HG03175 (cell line): ENCODE results near the gene CPEB4.

ENCODE experiments used
- ATAC-seq: cut with Tn5 transposase; IDR thresholded peaks from one replicate; pipeline ENCODE4 v1.9.1; 2021; ENCODE audit warnings: mild to moderate bottlenecking, moderate library complexity; ENCODE audit not compliant: unreplicated experiment

Gene CPEB4

DNA sequence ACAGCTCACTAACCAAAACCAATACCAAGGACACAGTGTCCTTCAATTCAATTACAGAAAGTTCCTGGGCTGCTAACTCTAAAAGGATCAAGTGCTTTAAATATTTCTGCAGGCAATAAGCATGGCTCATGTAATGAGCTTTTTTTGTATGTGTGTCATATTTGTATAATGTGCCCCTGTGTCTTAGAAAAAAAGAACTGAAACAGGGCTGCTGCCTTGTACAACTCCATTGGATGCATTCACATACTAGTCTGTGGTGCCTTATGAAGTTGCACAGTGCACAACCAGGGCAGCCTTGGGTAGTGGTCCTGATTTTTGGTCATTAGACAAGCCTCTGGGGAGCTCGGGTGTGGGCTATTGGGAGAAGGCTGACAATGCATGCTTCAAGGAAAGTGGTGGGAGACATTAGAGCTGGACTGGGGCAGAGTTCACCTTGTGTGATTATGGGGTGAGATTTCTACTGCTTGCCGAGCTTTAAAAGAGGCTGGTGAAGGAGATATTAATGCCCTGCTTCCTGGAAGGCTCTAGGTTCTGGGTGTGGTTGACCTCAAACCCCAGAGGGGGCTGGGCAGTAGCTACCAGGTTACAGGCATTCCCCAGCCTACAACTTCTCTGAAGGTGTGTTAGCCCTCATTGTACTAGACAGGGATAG is 3.6 kb upstream of the CPEB4 start:
- no peak for ATAC-seq

DNA sequence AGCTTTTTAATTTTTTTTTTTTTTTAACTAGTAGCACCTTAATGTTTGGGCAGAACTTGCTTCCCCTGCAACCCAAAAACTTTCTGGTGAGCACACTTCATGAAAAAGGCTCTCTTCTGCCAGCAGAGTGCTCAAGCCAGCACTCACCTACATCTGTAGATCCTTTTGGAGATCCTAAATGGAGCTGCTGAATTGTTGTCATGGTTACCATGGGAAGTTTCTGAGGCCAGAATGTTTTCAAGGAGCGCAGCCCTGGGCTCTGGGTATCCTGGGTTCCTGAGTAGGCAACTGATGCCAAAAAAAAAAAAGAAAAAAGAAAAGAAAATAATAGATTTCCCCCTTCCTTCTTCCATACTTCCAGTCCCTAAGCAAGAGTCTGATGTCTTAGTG is 3.1 kb upstream of the CPEB4 start:
- no peak for ATAC-seq

DNA sequence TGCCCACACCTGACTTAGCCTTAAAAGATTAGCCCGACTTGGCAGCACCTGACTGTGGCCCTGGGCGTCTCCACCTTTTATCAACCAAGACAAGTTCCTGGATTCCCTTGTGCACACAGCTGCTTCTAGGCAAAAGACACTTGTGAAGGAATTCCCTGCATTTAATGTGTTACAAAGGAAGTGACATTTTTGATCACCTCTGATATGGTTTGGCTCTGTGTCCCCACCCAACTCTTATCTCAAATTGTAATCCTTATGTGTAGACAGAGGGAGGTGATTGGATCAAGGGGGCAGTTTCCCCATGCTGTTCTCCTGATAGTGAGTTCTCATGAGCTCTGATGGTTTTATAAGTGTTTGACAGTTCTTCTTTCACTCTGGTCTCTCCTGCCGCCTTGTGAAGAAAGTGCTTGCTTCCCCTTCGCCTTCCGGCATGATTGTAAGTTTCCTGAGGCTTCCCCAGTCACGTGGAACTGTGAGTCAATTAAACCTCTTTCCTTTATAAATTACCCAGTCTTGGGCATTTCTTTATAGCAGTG is 2.6 kb upstream of the CPEB4 start:
- ATAC-seq = no peak

DNA sequence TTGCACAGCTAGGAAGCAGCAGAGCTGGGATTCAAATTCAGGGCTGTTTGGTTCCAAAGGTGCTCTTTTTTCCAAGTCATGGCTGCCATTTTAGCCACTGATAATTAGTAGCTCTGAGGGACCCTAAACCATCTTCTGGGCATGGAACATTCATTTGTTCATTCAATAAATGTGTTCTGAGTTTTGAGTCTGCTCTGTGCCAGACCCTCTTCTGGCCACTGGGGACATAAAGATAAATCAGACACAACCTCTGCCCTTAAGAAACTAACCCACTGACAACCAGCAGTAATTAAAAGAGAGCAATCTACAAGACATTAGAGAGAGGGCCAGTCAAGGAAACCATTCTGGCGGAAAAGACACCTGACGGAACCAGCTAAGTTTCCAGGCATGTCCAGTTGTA is 2.0 kb upstream of the CPEB4 start:
- no peak for ATAC-seq

DNA sequence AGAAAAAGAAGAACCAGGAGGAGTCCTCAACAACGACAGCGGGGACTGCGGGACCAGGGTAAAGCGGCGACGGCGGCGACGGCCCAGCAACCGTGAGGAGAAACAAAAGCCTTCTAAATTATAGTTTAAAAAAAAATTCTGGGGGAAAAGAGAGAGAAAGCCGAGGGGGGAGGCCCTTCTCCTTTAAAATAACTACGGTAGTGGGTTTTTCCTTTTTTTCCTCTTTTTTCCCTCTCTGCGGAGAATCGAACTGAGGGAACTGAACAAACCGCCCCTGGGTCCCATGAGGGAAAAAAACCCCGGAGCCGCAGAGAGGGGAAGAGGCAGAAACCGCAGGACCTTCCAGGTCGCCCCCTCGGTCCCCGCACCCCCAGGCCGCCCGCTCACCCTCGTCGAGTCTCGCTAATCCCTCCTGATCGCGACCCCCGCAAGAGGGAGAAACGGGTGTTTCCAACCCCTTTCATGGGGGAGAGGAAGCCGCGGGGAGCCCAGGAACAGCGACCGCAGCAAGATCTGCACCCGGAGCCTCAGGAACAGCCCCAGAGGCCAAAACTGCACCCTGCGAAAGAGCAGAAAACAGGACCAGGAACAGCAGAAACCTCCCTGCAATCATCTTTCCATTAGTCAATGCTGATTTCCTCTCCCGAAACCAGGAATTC is 453 bp downstream of the CPEB4 start:
- no peak for ATAC-seq

DNA sequence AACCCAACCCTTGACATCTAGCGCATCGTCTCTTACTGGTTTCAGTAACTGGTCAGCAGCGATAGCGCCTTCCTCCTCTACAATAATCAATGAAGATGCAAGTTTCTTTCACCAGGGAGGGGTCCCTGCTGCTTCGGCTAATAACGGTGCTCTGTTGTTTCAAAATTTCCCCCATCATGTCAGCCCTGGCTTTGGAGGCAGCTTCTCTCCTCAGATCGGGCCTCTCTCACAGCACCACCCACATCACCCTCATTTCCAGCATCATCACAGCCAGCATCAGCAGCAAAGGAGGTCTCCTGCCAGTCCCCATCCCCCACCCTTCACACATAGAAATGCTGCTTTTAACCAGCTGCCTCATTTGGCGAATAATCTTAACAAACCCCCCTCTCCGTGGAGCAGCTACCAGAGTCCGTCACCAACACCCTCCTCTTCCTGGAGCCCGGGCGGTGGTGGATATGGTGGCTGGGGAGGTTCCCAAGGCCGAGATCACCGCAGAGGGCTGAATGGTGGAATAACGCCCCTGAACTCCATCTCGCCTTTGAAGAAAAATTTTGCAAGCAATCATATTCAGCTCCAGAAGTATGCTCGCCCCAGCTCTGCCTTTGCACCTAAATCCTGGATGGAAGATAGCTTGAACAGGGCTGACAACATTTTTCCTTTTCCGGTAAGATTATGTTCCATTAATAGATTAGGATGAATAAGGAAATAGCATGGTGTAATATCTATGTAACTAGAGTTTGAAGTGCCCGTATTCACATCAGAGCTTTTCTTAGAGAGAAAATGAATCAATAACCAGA is 2.2 kb downstream of the CPEB4 start:
- ATAC-seq = no peak

DNA sequence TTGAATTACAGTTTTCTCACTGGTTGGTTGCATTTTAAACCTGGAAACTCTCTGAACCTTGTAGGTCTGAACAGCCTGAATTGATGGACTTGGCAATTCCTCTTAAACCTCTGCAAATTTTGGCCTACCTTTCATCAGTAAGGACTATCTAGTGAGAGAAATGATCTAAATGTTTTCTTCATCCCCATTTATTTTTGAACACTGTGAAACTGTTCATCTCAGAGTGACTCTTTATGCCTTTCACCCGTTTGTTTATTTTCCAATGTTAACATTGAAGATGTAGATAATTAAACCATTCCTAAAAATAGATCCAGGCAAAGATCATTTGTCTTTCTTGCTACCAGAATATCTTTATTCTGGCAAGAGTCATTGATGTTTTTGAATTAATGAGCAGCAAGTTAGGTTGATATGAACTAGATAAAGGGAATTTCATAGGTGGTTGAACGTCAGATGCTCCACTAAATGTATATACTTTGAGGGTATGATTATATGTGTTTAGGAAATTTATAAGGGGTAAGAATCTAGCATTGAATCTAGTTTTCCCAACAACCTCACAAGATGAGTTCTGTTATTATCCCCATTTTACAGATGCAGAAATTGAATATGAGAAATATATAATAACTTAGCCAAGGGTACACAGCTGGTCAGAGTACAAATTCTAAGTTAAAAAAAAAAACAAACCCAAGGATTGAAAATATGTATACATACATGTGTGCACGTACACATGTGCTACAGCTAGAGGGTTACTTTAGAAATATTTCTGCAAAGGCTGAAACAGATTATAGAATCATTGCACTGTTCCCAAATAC is 3.4 kb downstream of the CPEB4 start:
- no peak for ATAC-seq

DNA sequence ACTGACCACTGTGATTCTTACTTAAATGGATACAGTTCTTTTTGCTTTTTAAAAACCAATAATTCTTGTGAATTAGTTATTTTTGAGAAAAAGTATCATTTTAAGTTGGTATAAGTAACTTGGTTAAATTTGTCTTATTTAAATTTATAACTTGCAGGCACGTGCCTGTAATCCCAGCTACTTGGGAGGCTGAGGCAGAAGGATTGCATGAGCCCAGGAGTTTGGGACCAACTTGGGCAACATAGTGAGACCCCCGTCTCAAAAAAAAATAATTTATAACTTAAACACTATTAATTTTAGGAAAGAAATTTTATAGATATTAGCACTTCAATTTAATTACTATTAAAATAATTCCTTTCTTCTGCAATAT is 5.0 kb downstream of the CPEB4 start:
- ATAC-seq = no peak

DNA sequence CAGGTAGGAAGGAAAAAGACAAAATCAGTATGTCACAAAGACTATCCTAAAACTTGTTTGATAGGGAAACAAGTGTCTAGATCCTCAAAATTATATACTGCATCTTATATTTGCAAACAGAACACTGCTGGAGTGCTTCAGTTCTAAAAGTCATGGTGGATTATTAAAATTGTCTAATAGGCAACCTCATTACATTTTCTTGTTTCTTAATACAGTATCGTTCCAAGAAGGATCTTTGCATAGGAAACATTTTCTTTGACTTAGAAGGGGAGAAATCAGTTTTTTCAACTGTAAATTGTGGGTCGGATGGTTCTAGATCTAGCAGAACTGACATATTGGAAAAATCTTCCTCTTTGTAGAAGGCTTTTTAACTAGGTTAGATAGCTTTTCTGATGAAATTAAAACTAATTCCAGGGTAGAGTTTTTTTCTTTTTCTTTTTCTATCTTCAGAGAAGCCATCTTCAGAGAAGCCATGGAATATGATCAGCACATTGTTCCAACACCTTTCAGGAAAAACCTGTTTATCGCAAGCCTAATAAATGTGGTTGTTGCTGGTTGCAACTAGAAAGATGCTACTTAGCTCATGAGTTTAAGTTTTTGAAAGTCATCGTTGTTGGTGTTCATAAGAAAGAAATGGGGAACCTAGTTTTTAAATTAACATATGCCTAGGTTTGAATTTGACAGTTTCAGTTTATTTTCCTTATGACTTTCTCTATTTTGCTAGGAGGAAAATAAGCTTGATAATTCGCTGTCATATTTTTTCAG is 7.4 kb downstream of the CPEB4 start:
- no peak for ATAC-seq

DNA sequence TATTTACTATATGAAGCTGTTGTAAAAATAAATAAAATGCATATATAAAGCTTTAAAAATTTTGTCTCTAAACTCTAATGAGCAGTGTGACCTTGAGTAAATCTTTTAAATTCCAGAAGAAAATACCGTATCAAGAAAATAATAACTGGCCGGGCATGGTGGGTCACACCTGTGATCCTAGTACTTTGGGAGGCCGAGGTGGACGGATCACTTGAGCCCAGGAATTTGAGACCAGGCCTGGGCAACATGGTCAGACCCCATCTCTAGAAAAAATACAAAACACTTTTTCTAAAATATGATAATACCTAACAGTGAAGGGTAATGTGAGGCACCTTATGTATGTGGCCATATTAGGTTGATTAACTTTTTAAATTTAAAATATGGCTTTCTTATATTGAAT is 8.5 kb downstream of the CPEB4 start:
- no peak for ATAC-seq

DNA sequence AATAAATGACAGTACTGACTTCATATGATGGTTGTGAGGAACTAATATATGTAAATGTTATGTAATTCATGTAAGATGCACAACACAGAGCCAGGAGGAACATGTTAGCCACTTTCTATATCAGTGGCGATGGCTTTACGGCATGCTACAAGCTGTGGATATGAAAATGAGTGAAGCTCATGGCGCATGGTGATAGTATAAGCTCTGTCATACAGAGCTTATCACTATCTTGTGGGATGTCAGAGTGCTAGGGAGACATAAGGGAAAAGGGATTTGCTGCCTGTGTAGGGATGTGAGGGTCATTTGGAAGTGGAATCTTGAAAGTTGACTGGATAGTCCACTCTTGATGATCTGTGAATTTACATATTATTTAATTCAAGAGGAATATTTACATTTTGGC is 13.6 kb downstream of the CPEB4 start:
- no peak for ATAC-seq

DNA sequence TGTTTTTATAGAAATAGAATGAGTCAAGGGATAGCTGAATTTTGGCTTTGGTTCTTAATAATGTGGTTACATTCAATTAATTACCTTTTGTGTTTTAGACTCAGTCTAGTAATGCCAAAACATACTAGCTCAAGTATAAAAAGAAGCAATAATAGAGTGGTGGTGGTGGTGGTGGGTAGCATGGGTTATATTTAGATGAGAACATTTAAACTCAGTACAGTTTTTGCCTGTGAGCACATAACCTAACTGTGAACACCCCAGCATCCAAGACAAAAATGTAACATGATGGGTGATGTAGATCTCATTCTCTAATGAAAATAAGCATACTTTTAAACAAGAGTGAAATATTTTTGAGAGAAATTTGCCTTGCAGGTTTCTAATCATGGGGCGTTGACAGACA is 14.2 kb downstream of the CPEB4 start:
- ATAC-seq = no peak

DNA sequence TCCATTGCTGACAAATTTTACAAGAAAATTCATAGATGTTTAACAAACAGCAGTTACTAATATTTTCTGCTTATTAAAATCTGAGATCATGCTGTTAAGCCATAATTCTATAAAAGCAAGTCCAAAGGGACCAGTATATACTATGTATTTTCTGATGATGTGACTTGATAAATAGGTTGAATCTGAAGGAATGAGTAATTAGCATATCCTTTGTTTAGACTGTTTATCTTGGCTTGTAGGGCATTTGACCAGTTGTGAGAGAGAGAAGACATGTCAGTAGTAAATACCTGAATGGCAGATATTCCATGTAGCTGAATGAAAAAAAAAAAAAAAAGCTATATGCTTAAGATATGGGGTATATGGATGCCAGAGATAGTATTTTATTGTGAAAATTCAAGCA is 14.6 kb downstream of the CPEB4 start:
- no peak for ATAC-seq

DNA sequence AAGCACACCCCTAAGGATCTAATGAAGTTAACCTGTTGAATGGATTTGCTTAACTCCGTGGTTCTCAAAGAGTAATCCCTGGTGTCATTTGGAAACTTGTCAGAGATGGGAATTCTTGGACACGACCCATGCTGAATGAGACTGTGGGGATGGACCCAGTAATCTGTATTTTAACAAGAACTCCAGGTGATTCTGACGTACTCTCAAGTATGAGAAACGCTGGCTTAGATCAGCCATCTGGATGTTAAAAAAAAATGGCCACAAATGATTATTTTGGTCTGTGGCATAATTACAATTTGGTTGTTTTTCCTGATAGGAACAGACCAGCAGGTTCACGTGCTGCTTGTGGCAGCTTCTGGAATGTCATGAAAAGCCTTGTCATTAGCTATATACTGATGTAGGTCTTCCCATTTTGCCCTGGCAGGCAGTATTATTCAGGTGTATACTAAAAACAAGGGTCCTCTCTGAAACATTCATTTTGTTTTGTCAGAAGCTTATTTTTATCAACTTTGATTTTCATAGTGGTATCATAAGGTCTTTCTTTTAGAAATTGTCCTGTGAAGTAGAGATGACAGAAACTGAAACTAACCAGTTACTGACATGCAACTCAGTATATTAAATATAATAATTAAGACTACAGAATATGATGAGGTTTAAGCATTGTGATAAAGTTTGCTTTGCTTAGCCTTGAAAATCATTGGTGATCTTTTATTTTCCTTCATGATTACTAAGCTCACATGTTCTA is 15.4 kb downstream of the CPEB4 start:
- ATAC-seq = no peak

DNA sequence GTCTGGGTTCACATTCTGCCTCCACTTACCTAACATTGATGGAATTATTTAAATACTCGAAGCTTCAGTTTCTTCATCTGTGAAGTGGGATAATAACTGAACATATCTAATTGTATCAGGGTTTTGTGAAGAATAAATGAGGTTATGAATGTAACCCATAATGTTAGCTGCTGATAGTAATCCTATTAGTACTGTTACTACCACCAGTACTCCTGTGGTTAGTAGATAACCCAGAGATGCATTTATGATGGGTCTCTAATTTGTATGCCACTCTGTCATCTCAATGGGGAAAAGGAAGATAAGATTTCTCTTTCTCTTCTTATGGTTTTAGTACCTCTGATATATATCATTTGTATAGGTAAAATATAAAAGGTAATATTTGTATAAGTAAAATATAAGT is 16.0 kb downstream of the CPEB4 start:
- ATAC-seq = no peak

DNA sequence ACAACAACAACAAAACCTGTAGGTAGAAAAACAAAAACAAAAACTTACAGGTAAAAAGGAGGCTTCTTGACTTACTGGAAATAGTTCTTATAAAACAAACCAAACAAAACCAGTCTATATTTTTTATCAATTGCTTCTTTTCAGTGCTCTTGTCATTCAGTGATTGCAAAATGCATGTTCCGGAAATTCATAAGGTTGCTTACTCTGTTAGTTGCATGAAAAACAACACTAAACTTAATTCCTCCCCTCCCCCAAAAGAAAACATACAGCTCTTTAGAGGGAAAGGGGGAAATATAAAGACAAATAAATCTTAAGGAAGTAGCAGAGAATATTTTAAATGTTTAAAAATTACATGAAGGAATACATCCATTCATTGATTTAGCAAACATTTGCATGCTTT is 19.1 kb downstream of the CPEB4 start:
- no peak for ATAC-seq

DNA sequence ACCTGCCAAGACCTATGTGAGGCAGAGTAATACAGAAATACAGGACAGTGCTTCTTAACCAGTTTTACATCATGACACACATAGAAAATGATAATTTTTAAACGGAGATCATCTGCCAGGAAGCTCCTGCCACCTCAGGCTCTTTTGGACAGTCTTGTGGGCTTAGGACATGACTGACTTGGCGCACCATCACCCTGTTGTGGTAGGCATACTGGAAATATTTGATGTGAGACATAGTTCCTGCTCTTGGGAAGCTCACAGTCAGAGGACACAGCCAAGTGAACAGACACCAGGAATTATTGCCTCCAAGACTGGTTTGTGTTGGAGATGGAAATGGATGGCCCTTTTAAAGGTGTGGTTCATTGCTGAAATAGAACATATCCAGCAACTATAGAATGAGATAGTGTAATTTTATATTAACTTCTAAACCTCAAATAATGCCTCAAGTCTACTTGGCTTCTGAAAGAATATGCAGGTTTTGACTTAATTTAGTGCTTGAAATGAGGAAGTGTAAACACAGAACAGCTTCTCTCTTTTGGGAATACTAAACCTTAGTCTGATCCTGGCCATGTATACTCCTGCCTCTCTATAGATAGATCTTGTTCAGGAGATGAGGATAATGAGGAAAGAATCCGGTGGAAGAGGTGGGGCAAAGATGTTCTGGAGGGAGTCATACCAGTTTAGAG is 19.7 kb downstream of the CPEB4 start:
- no peak for ATAC-seq

DNA sequence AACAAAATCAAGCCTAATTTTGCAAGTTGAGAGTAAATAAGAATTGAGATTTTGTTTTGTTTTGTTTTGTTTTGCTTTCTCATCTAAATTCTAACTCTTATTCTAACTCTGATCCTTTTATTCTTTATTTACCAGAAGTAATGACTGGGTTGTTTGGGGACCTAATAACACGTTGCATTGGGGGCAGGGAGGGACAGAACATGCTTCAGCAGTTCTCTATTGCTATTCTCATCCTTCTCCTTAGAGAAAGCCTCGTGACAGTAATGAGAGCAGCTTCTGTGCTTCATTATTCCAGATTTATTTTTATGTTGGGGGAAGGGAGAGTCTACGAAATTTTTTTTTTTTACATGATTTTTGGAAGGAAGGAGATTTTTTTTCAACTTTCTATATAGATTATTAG is 21.1 kb downstream of the CPEB4 start:
- no peak for ATAC-seq

DNA sequence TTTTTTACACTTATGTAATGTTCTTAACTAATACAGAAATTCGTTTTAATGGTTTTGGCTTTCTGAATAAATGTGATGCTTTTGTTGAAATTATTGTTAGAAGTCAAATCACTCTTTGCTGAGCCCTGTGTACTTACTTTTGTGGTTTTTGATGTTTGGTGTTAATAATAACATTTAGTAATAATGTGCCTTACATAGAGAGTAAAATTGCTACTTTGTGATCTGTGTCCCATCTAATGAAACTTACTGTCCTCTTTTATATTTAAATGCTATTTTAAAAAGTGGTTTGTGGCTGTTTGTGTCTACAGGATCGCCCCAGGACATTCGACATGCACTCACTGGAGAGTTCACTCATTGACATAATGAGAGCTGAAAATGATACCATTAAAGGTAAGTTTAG is 22.1 kb downstream of the CPEB4 start:
- no peak for ATAC-seq
